COLO668 (cell line): ENCODE results near the gene RAB3C.
"Not testable (repeated sequence)": the region's sequence is repeated elsewhere in the genome, so short reads cannot be mapped to it uniquely, and the experiment has no call there.

Experiments used
- DNase-seq: peaks from one replicate; lab custom pipeline; 2025; ENCODE audit not compliant: unreplicated experiment; lab: John Stamatoyannopoulos, UW

Gene RAB3C

DNA sequence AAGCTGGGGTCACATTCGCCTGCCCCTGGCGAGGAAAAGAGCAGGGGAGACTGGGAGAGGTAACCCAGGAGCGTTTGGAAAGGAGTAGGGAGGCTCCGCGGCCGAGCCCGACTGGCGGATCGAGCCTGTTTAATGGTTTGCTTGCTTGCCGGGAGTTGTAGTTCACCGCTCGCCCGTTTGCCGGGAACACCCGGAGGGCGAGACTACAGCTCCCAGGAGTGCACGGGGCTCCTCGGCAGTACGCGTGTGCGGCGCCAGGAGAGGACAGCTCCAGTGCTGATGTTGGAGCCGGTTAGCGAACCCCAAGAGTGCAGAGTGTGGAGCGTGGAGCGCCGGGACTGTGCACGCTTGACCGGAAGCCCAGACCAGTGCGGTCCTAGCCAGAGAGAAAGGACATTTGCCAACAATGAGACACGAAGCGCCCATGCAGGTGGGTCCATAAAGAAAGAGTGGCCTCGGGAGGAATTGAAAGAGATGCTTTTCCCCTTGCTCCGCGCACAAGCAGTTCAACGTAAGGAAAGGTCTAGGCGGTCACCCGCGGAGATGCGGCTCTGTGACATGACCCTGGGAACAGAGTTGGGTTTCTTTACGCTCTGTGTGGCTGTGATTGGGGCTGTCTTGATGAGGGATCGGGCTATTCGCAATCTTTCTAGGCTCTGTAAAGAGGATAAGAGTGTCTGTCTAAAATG lies at the start of gene RAB3C:
Gene RAB3C, plus strand, starts transcription at position 273 of the 689 bp plus-strand sequence. Its CDS starts 134 bp downstream, at position 407.
- peak; percentile 93 for DNase-seq

DNA sequence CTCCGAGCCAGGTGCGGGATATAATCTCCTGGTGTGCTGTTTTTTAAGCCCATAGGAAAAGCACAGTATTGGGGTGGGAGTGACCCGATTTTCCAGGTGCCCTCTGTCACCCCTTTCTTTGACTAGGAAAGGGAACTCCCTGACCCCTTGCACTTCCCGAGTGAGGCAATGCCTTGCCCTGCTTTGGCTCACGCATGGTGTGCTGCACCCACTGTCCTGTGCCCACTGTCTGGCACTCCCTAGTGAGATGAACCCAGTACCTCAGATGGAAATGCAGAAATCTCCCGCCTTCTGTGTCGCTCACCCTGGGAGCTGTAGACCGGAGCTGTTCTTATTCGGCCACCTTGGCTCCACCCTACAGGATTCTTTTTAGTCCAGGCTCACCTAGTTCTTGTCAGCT lies 40.9 kb upstream of the RAB3C start:
- DNase-seq: not testable (repeated sequence)

GRCh38 chr5:58542709-58543108 lies 40.2 kb upstream of the RAB3C start:
- DNase-seq: peak; percentile 2

GRCh38 chr5:58543723-58544122 lies 39.2 kb upstream of the RAB3C start:
- no peak for DNase-seq

DNA sequence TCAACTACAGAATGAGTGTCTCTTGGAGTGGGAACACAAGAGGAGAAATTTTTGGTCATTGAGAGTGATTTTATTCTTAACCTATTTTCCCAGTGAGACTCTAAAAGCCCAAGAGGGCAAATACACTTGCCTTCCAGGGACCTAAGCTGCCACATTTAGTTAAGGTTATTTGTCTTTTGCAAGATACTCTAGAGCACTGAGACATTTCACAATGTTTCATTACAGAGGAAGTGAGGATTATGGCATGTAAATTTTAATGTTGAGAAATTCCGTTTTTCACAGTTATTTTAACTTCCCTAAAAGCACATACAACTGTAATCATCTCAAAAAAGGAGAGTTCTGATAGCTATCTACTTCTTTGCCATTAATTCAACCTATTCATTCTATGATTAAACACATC lies 38.7 kb upstream of the RAB3C start:
- DNase-seq: no peak

- no peak for DNase-seq
Observed at GRCh38 chr5:58544926-58545325, 37.9 kb upstream of the RAB3C start.

DNA sequence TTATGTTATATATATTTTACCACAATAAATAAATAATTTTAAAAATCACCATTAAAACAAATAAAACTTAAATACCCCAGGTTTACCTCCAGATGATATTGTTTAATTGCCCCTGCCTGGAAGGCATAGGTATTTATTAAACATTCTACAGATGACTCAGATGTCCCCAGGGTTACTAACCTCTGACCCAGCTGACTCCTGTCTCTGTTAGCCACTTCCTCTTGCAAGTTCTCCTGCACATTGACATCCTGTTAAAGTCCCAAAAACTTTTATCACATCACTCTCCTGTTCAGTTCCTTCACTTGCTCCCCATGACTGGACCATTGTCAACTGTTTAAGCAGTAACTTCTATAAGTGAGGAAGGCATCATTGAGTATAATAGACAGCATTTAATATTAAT lies 37.0 kb upstream of the RAB3C start:
- no peak for DNase-seq

- no peak for DNase-seq
Observed at GRCh38 chr5:58548068-58548467, 34.8 kb upstream of the RAB3C start.

DNA sequence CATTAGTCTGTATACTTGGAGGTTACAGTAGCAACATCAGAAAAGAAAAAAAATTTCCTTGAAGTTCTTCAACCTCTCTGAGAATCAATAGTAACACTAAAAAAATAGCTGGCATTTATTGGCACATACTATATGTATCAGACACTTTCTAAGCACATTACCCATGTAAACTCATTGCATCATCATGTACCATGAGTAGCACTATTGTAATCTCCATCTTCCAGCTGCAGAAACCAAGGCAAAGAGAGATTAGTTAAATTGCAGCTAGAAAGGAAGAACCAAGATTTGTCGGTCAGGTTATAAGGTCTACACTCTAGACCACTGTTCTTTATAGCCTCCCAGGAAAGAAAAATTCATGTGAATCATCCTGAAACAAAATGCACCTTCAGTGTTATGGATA lies 31.4 kb upstream of the RAB3C start:
- no peak for DNase-seq

DNA sequence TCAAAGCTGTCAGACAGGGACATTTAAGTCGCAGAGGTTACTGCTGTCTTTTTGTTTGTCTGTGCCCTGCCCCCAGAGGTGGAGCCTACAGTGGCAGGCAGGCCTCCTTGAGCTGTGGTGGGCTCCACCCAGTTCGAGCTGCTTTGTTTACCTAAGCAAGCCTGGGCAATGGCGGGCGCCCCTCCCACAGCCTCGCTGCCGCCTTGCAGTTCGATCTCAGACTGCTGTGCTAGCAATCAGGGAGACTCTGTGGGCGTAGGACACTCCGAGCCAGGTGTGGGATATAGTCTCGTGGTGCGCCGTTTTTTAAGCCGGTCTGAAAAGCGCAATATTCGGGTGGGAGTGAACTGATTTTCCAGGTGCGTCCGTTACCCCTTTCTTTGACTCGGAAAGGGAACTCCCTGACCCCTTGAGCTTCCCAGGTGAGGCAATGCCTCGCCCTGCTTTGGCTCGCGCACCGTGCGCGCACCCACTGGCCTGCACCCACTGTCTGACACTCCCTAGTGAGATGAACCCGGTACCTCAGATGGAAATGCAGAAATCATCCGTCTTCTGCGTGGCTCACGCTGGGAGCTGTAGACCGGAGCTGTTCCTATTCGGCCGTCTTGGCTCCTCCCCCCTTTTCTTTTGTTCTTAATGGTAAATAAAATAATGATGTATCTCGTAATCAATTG lies 25.1 kb upstream of the RAB3C start:
- DNase-seq: not testable (repeated sequence)

- not testable (repeated sequence) for DNase-seq
Observed at GRCh38 chr5:58563016-58563700, 19.7 kb upstream of the RAB3C start.

DNA sequence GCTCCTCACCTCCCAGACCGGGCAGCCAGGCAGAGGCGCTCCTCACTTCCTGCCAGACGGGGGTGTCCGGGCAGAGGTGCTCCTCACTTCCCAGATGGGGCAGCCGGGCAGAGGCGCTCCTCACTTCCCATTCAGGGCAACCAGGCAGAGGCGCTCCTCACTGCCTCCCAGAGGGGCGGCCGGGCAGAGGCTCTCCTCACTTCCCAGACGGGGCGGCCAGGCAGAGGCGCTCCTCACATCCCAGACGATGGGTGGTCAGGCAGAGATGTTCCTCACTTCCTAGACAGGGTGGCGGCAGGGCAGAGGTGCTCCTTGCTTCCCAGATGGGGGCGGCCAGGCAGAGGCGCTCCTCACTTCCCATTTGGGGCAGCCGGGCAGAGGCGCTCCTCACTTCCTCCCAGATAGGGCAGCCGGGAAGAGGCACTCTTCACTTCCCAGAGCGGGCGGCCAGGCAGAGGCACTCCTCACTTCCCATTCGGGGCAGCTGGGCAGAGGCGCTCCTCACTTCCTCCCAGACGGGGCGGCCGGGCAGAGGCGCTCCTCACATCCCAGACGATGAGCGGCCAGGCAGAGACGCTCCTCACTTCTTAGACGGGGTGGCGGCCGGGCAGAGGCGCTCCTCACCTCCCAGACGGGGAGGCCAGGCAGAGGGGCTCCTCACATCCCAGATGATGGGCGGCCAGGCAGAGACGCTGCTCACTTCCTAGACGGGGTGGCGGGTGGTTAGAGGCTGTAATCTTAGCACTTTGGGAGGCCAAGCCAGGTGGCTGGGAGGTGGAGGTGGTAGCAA lies 18.6 kb upstream of the RAB3C start:
- not testable (repeated sequence) for DNase-seq

- DNase-seq: no peak
Observed at GRCh38 chr5:58565033-58565432, 17.8 kb upstream of the RAB3C start.

GRCh38 chr5:58571501-58571900 lies 11.4 kb upstream of the RAB3C start:
- no peak for DNase-seq

GRCh38 chr5:58572973-58573372 lies 9.9 kb upstream of the RAB3C start:
- not testable (repeated sequence) for DNase-seq

- DNase-seq: no peak
Observed at GRCh38 chr5:58579781-58580180, 3.1 kb upstream of the RAB3C start.

DNA sequence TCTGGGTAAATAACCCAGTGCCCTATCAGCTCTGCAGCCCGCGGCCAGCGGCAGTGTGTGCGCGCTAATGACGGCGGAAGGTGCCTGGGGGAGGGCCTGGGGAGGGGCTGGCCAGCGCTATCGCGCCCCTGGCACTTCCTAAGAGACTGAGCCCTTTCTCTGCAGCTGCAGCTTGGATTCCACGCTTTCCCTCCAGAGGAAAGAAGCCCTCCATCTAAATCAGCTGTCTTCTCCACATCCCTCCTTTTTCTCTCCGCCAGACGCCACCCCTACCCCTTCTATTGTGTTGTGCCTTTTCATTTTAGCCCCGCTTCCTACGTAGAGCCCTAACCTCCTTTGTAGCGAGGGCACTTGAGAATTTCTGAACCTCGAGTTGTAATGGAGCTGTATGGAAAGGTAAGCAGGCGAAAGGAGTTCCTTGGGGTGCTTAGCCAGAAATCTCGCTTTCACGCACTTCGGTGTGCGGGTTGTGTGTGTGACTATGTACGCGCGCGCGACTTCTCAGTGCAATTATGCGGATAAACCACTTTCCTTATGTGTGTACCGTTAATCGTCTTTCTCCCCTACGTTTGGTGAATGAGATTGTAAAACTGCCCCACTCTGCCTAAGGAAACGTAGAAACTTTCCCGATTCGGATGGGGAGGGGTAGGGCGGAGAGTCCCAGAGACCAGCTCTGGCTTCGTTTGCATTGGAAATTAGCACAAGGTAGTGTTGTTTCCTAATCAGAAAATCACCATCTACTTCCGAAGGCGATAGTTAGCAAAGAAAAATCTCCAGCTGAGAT lies 664 bp upstream of the RAB3C start:
- DNase-seq: peak; percentile 69

DNA sequence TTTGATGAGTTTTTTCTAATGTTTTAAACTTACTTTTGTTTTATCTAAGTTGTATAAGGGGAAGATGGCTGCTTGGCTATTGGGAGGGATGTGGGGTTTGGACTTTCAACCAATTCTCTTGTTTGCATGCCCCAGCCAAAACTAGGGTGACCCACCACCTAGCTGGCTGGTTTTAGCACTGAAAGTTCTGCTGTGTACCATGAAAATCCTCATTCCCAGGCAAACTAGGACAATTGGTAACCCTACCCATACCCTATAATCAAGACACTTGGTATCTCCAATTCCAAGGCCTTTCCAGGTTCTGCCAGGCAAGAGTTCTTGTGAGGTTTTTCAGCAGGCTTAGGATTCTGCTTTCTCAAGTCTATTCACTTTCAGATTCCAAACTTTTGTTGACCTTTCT lies 13.1 kb downstream of the RAB3C start:
- DNase-seq: no peak

DNA sequence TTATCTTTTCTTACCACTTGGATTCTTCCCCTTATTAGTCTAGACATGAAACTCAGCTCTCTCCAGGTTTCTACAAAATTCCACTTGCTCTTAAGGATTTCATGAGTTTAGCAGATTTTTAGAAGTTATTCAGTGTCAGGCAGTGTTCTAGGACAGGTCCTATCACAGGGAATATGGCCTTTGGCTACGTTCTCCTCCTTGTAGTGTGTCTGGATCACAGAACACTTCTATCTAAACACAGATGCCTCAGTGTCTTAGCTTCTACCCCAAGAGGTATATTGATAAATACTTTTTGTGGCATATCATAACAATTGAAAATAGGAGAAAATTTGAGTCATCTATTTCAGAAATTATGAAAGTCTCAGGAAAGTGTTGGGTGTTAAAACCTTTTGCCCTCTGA lies 15.6 kb downstream of the RAB3C start:
- DNase-seq: no peak

DNA sequence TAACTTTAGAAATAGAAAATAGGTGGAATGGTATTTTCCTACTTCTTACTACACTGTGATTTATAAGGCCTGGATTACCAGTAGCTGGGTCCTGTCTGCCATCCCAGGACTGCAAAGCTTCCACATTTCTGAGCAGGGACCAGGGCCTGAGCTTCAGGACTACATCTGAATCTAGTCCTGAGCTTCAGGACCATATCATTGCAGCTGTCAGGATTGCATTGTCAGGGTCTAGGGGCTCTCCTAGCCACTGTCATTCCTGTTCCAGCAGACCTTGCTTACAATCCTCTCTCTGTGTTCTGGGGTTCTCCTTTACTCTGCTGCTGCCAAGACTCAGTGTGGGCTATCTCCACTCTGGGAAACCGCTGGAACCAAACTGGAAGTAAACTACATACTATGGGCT lies 16.3 kb downstream of the RAB3C start:
- no peak for DNase-seq

GRCh38 chr5:58600613-58601012 lies 17.7 kb downstream of the RAB3C start:
- not testable (repeated sequence) for DNase-seq
